HK-2 (cell line): ENCODE results near the gene STIL.
"Not testable (repeated sequence)": the region's sequence is repeated elsewhere in the genome, so short reads cannot be mapped to it uniquely, and the experiment has no call there.

Experiments used
- DNase-seq: peaks from one replicate; pipeline ENCODE4 v3.0.0-alpha.2; 2018; ENCODE audit not compliant: unreplicated experiment

STIL gene

DNA sequence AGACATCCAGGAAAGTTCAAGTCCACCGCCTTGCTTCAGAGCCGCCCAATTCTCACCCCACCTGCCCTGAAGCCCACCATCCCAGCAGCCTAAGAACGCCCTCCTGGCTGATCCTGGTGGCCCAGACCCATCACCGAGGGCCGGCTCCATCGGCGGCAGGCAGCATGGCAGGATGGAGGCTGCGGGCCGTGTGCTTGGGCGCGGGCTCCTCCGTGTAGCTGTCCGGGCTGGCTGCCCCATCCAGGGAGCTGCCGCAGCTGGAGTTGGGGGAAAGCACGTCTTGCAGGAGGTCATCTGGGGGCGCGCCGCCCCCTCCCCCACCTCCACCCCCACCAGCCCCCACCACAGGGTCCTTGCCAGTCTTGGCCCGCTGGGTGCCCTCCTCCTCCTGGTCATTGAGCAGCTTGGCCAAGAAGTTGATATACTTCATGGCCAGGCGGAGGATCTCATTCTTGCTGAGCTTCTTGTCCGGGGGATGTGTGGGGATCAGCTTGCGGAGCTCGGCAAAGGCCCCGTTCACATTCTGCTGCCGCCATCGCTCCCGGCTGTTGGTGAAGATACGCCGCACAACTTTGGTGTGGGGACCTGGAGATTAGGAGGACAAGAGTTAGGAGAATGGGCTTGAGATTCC lies 94.2 kb downstream of the STIL start:
- no peak for DNase-seq

DNA sequence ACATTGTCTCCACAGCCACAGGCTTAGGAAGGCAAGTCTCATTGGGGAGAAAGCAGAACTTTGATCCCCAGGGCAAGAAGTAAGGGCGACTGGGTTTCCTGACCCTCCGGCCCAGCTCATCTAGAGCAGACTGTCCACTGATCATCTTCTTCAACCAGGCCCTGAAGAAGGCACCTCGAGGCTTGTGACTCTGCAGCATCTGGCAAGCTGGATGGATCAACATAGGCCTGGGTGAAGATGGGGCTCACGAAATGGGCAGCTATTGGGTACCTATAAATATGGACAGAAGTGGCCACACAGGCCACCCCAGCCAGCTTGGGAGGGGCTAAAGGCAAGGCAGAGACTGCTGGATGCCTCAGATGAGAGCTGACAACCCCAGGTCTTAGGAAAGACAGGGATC lies 94.9 kb downstream of the STIL start:
- no peak for DNase-seq

DNA sequence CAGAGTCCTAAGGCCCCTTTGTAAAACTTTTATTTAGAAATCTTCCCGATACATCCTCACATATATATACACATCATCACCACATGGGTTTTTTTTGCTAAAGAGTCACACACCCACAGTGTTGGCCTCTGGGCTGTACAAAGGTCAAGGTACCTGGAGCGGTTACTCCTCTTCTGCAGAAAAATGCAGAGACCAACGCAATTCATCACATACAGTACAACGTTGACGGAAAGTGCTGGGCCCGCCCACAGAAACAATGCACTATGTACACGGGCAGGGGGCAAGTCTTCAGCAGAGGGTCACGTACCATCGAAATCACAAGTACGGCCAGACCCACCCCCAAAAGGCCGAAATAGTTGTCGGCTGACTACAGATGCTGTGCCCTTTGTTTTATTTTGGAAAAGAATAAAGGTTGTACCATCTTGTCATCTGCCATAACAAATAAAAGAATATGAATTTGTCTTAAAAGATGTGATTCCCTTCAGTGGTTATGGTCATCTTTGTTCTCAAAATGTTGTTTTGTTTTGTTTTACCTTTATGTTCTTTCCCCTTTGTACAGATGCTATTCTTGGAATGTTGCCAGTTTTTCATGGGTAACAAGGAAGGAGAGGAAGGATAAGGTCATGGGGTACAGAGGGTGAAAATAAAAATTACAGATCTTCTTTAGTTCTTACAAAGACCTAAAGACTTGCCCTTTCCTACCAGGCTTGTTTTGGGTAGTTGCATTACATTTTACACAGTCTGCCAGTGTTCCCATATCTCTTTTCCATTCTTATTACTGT lies 97.5 kb downstream of the STIL start:
- no peak for DNase-seq

DNA sequence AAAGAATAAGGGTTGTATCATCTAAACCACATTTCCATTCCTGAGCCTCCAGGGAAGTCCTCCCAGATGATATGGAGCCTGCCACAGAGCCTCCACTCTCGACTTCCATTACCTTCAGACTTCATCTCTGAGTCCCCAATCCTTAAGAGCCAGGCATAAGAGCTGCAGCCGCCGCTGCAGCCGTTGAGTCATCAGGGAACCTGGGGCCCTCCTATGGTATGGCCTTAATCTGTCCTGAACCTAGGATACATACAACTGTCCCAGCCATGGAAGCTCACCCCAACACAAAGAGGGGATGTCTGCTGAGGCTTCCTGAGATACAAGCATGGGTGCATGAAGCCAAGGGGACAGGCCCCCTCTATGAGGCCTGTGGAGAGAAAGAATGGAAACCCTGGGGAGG lies 98.2 kb downstream of the STIL start:
- no peak for DNase-seq

DNA sequence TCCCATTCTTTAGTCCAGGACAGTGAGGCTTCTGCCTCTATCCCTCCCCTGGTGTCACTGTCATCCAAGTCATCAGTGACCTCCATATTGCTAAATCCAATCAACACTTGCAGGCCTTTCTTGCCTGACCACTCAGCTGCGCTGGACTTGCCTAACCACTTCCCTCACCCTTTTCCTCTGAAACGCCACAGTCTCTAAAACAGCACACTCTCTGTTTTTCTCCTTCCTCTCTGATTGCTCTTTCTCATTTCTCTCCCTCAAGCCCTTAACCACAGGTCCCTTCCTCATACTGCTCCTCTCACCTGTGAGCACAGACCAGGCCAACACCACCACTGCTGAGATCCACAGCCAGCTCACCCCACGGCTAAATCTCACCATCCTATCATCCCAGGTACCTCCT lies 99.4 kb downstream of the STIL start:
- no peak for DNase-seq

DNA sequence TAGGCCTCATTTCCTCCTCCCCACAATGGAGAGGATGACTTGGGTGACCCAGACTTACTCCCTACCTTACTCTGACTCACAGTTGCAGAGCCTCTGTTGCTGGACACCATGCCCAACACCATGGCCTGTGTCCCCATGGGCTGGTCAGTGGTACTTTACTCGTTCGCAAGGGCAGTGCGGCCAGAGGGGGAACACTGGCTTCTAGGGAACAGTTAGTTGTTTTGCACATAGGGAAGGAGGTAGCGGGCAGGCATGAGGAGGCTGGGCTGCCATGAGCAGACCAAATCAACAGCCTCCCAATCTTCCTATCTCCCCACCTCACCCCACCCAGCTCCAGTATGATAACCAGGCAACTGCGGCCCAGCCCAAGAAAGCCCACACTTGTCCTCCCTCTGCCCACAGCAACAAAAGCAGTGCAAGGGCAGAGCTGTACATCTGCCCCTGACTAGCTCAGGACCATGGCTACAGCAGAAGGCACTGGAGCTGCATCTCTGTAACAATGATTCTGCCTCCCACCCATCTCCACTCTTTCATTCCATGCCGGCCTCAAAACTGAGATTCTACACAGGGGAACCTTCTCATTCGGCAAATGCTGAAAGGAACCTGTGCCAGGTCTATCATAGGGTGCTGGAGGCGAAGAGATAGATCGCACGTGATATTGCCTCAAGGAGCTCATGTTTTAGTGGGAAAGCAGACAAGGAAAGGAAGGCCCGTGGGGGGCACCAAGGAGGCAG lies 100.5 kb downstream of the STIL start:
- DNase-seq: no peak

DNA sequence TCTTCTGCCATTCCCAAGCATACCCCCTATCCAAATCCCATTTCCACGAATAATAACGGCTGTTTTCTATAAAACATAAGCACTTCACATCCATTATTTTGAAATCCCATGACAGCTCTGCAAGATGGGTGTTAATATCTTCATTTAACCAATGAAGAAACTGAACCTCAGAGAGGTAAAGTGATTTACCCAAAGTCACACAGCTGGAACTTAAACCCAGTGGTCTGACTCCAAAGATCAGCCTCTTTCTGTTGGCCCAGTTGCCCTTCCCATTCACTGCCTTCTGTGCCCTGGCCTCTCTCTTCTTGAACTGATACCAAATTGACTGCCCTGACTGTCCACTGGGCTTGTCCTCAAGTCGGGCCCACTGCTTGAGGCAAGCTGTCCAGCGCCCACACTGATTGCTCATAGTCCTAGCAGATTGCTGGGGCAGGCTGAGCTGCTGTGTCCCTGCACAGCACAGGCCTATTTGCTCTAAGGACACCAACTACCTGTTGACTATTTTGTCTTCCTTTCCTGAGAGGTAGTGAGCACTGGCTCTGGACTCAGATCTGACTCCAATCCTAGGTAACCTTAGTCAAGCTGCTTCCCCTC lies 101.2 kb downstream of the STIL start:
- no peak for DNase-seq

DNA sequence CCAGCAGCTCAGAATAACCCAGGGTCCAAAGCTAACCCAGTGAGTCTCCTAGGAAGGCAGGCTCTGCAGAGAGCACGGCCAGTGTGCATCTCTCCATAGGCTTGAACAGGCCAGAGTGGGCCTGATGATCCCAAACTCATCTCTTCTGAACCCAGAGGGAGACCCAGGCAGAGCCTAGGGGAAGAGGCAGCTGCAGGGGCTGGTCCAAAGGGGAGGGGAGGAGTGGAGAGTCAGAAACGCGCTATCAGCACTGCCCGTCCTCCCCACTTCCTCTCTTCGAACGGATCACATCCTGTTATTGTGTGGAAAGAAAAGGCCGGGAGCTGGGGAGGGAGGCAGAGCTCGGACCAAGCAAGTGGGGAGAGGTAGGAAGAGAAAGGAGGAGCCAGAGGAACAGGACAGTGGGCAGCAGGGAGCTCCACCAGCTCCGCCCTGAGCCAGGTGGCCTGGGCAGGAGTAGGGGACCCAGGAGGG lies 102.1 kb downstream of the STIL start:
- DNase-seq: no peak

DNA sequence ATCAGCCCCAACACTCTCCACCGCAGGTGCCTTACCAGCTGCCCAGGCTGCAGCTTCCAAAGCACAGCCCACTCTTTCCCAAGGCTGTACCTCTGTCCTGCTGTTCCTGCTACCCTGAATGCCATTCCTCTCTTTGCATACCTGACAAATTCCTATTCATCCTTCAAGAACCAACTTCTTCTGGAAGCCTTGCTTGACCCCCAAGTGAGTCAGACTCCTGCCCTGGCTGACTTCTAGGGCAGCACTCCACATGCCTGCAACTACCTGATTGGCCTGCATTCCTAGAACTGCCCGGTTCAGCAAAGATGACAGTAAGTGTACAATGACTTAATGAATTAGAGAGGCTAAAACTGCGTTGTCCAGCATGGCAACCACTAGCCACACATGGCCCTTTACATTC lies 103.3 kb downstream of the STIL start:
- DNase-seq: peak; percentile 29

DNA sequence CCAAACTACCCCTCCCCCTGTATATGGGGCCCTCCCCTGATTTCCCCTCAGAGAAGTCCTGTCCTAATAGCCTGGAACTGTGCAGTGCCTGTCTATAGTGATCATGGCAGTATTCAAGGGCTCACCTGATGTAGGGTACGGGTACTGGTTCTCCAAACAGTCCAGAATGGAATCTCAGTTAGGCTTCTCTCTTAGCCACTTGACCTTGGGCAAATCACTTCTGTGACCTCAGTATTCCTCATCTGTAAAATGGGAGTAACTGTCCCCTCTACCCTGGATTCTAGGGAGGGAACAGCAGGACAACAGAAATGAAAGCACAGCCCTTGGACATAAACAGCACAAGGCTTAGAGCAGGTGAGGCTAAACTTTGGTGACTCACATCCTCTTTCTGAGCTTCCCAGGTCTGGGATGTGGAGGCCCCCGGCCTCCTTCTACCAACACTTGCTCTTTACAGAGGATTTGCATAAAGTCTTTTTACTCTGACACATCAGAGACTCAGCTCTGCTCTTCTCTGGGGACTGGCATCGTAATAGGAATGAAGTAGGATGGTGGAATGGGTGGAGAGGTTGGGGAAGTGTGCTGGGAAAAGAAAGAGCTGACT lies 104.1 kb downstream of the STIL start:
- DNase-seq: no peak

DNA sequence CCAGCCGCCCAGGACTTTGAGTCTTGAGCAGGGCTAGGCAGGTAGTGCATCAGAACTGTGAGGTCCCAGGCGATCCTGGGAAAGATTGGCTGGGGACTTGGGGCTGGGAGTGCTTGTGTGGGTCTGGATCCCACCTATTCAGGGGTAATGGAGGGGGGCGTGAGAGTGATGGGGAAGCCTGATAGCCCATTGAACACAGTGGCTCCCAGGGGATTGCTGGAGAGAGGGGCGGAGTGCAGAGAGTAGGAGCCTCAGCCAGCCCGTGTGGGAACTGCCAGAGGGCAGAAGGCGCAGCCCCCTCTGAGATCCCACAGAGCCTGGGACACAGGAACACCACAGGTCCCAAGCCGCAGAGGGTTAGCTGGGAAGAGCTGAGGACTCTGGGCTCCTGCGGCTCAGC lies 104.9 kb downstream of the STIL start:
- no peak for DNase-seq

DNA sequence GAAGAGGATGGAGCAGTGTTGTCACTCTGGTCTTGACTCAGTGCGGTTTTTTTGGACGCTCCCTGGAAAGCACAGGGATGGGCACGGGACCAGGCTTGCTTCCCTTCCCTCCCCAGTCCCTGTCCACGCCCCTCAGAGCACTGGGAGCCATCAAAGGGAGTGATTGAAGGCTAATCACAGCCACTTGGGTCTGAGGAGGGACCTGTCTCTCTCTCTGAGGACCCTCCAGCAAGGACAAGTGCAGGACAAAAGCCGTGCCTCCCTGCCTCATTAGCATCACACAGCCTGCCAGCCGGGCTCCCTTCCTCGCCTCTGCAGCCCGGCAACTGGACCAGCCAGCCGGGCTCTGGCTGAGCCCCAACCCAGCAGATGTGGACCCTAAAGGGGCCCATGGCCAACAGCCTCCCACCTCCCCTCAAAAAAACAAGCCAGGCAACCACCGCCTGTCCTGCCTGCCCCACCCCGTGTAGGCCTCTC lies 105.5 kb downstream of the STIL start:
- DNase-seq: no peak

DNA sequence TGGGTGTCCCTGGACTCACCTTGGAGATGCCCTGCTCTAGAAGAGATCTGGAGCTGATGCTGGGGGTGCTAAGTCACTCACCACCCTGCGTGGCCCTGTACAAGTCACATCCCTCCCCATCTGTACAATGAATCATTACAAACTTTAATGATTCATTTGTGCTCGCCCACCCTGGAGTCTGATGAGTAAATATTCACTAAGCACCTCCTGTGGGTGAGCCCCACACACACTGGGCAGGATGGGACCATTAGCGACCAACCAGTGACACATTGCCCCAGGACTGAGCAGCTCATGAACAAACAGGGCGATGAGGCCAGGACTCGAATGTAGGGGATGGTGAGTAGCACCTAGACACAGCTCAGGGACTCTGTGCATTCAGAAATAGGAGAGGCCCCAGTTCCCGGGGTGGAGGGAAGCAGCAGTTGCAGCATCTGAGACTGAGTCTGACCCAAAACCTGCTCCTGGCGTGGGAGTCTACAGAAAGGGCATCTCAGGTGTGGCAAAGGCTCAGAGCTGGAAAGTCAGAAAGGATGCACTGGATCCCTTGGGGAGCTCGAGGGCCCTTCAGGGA lies 106.1 kb downstream of the STIL start:
- DNase-seq: peak; percentile 28

DNA sequence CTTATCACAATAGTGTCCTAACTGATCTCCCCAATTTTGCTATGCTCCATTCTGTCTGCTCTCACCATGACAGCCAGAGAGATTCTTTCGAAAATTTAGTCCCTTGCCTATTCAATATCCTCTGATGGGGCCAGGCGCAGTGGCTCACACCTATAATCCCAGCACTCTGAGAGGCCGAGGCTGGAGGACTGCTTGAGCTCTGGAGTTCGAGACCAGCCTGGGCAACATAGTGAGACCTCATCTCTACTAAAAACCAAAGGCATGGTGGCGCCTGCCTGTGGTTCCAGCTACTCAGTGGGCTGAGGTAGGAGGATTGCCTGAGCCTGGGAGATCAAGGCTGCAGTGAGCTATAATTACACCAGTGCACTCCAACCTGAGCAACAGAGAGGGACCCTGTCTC lies 108.0 kb downstream of the STIL start:
- DNase-seq: no peak

DNA sequence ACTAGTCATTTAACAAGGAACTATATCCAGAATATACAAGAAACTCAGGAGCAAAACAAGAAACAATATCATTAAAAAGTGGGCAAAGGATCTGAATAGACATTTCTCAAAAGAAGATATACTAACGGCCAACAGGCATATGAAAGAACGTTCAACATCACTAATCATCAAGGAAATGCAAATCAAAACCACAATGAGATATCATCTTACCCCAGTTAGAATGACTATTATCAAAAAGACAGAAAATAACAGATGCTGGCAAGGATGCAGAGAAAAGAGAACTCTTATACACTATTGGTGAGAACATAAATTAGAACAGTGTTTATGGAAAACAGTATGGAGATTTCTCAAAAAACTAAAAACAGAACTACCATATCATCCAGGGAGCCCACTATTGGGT lies 110.4 kb downstream of the STIL start:
- not testable (repeated sequence) for DNase-seq

DNA sequence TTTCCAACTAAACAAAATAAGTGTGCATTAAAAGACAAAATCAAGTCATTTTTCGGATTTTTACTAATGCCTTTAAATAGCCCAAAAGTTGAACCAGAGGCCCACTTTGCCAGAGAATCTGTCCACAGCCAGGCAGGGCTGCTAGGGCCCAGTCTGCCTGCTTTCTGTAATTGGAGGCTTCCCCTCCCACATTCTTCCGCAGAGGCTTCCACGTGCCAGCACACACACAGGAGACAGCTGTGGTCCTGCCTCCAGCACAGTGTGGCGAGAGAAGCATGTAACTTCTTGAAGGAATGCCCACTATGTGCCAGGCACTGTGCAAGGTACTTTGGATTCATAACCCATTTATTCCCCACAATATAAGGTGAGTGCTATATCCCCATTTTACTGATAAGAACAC lies 112.8 kb downstream of the STIL start:
- no peak for DNase-seq
